H1 (cell line): ENCODE measurements around the gene SEMA7A. TPM values are rescaled to one million over a fixed set of nuclear protein-coding genes. Genes with fewer than 3 reads are reported as not detected.

Experiments
- CTCF ChIA-PET: fragments of 300-600 bp; sonication (Branson Sonifier 250); formaldehyde crosslinking; loops from one replicate; lab custom pipeline; 2021; ENCODE audit not compliant: partially characterized antibody; lab: Charles Lee
- POLR2A ChIA-PET: fragments of 300-600 bp; sonication (Branson Sonifier 250); formaldehyde crosslinking; loops from one replicate; lab custom pipeline; 2021; ENCODE audit warnings: inconsistent platforms; ENCODE audit not compliant: partially characterized antibody; lab: Charles Lee
- DNase-seq, 2 experiments: peaks; one replicate each; pipeline versions ENCODE4 v3.0.0 to v3.0.0-alpha.2; 2010 to 2022; ENCODE audit warnings: low spot score in 2 of 2, low read depth in 1 of 2, mixed read lengths in 1 of 2
- FAIRE-seq: peaks from 2 replicates; lab custom pipeline; 2011; peaks lifted over from hg19 to GRCh38; lab: Jason Lieb, UNC
- H2AFZ ChIP-seq: 2 replicates; pipeline ENCODE4 v1.8.1; 2012; ENCODE audit warnings: low read length, inconsistent platforms
- H2AK5ac ChIP-seq: 2 replicates; pipeline ENCODE4 v1.6.1; 2013; ENCODE audit warnings: low read depth, low read length
- H2BK120ac ChIP-seq: replicated peaks from 2 replicates; pipeline ENCODE3; 2013; ENCODE audit warnings: low read depth, low read length, inconsistent platforms
- H2BK12ac ChIP-seq: 2 replicates; pipeline ENCODE4 v1.6.1; 2013; ENCODE audit warnings: low read depth, low read length
- H2BK15ac ChIP-seq: 2 replicates; pipeline ENCODE4 v1.6.1; 2013; ENCODE audit warnings: low read length
- H2BK20ac ChIP-seq: 2 replicates; pipeline ENCODE4 v1.6.1; 2013; ENCODE audit warnings: low read length
- H2BK5ac ChIP-seq: 2 replicates; pipeline ENCODE4 v1.6.1; 2013; ENCODE audit warnings: low read depth, low read length
- H3K14ac ChIP-seq: 2 replicates; pipeline ENCODE4 v1.6.1; 2013; ENCODE audit warnings: inconsistent platforms; ENCODE audit not compliant: insufficient read length
- H3K18ac ChIP-seq: 2 replicates; pipeline ENCODE4 v1.6.1; 2013; ENCODE audit warnings: low read length; ENCODE audit errors: extremely low read depth
- H3K23ac ChIP-seq: 2 replicates; pipeline ENCODE4 v1.6.1; 2013; ENCODE audit warnings: inconsistent platforms; ENCODE audit not compliant: insufficient read length
- H3K23me2 ChIP-seq: 2 replicates; pipeline ENCODE4 v1.6.1; 2013; ENCODE audit warnings: low read depth, low read length
- H3K27ac ChIP-seq: 2 replicates; pipeline ENCODE4 v1.6.1; 2011; ENCODE audit warnings: low read depth, low read length, inconsistent platforms
- H3K27me3 ChIP-seq, 4 experiments: replicated peaks in 1 of 4; 1 replicate in 1 of 4; 2 replicates in 3 of 4; pipeline versions ENCODE4 v1.6.1 to v1.8.1; 2011 to 2013; ENCODE audit warnings: low read length in 3 of 4, mild to moderate bottlenecking in 3 of 4, inconsistent platforms in 2 of 4, mixed read lengths in 2 of 4, moderate library complexity in 1 of 4; ENCODE audit not compliant: control insufficient read depth in 3 of 4, insufficient read depth in 3 of 4; ENCODE audit errors: extremely low read depth in 1 of 4
- H3K36me3 ChIP-seq, 4 experiments: 2 replicates each; pipeline versions ENCODE4 v1.6.1 to v1.8.1; 2011 to 2013; ENCODE audit warnings: mild to moderate bottlenecking in 4 of 4, low read length in 3 of 4, moderate library complexity in 2 of 4, control low read depth in 1 of 4, inconsistent platforms in 1 of 4; ENCODE audit not compliant: insufficient read depth in 4 of 4, control insufficient read depth in 2 of 4
- H3K4ac ChIP-seq: replicated peaks from 2 replicates; pipeline ENCODE3; 2013; ENCODE audit warnings: low read length, low read depth, mixed read lengths, inconsistent platforms; ENCODE audit not compliant: insufficient read length
- H3K4me1 ChIP-seq, 4 experiments: replicated peaks in 1 of 4; 1 replicate in 1 of 4; 2 replicates in 3 of 4; pipeline versions ENCODE4 v1.6.1 to v1.8.1; 2011 to 2013; ENCODE audit warnings: low read length in 3 of 4, inconsistent platforms in 2 of 4, mixed read lengths in 1 of 4; ENCODE audit not compliant: insufficient read depth in 4 of 4, control insufficient read depth in 3 of 4
- H3K4me2 ChIP-seq, 2 experiments: 2 replicates each; pipeline versions ENCODE4 v1.6.1 to v1.8.1; 2011 to 2013; ENCODE audit warnings: low read depth in 2 of 2, low read length in 2 of 2, control low read depth in 1 of 2, inconsistent platforms in 1 of 2, mild to moderate bottlenecking in 1 of 2; ENCODE audit not compliant: insufficient read depth in 1 of 2
- H3K4me3 ChIP-seq, 4 experiments: fragments of 200-600, 300-600 bp in 1 of 4; sonication (generic), shearing (Covaris generic), sonication (Bioruptor Twin) in 1 of 4; 2 replicates each; pipeline versions ENCODE4 v1.5.1 to v1.8.1; 2011 to 2016; ENCODE audit warnings: low read length in 4 of 4, low read depth in 3 of 4, control low read depth in 2 of 4, inconsistent platforms in 2 of 4, mild to moderate bottlenecking in 2 of 4, mixed read lengths in 1 of 4, moderate library complexity in 1 of 4; ENCODE audit not compliant: insufficient read depth in 2 of 4; ENCODE audit errors: extremely low read depth in 1 of 4
- H3K56ac ChIP-seq: replicated peaks from 2 replicates; pipeline ENCODE3; 2013; ENCODE audit warnings: low read depth, mild to moderate bottlenecking, mixed read lengths, low read length, inconsistent platforms; ENCODE audit not compliant: insufficient read length
- H3K79me1 ChIP-seq: 2 replicates; pipeline ENCODE4 v1.6.1; 2013; ENCODE audit warnings: low read depth, low read length, control low read depth
- H3K79me2 ChIP-seq, 2 experiments: 2 replicates each; pipeline versions ENCODE4 v1.6.1 to v1.8.1; 2012 to 2013; ENCODE audit warnings: low read length in 2 of 2, mild to moderate bottlenecking in 2 of 2, inconsistent platforms in 1 of 2; ENCODE audit not compliant: insufficient read depth in 2 of 2, control insufficient read depth in 1 of 2
- H3K9ac ChIP-seq, 4 experiments: replicated peaks in 1 of 4; 1 replicate in 1 of 4; 2 replicates in 3 of 4; pipeline versions ENCODE4 v1.6.1 to v1.8.1; 2011 to 2013; ENCODE audit warnings: low read depth in 3 of 4, low read length in 3 of 4, control low read depth in 2 of 4, mild to moderate bottlenecking in 2 of 4, moderate library complexity in 2 of 4, inconsistent platforms in 1 of 4; ENCODE audit errors: extremely low read depth in 1 of 4
- H3K9me3 ChIP-seq, 2 experiments: 2 replicates each; pipeline versions ENCODE4 v1.6.1 to v1.8.1; 2012 to 2013; ENCODE audit warnings: mild to moderate bottlenecking in 2 of 2, moderate library complexity in 2 of 2, control low read depth in 1 of 2, inconsistent platforms in 1 of 2, low read depth in 1 of 2, low read length in 1 of 2, mixed read lengths in 1 of 2; ENCODE audit not compliant: insufficient read depth in 2 of 2
- H4K20me1 ChIP-seq, 2 experiments: replicated peaks in 1 of 2; 2 replicates each; pipeline versions ENCODE3 to v1.8.1; 2011 to 2013; ENCODE audit warnings: inconsistent platforms in 2 of 2, low read length in 2 of 2, mild to moderate bottlenecking in 1 of 2; ENCODE audit not compliant: insufficient read depth in 2 of 2, control insufficient read depth in 1 of 2
- H4K5ac ChIP-seq: 2 replicates; pipeline ENCODE4 v1.6.1; 2013; ENCODE audit warnings: low read length, low read depth, mixed read lengths, inconsistent platforms; ENCODE audit not compliant: insufficient read length
- H4K8ac ChIP-seq: 2 replicates; pipeline ENCODE4 v1.8.0; 2013; ENCODE audit warnings: mild to moderate bottlenecking, moderate library complexity, low read length, inconsistent platforms; ENCODE audit not compliant: insufficient read depth; ENCODE audit errors: extremely low read depth
- H4K91ac ChIP-seq: replicated peaks from 2 replicates; pipeline ENCODE3; 2013; ENCODE audit warnings: low read length, mixed read lengths, inconsistent platforms; ENCODE audit not compliant: insufficient read length
- CREB1 ChIP-seq: IDR thresholded peaks from 2 replicates; pipeline ENCODE4 v1.6.1; 2012; ENCODE audit warnings: inconsistent platforms
- E2F6 ChIP-seq: IDR thresholded peaks from 2 replicates; pipeline ENCODE4 v1.6.1; 2012; ENCODE audit warnings: inconsistent platforms
- RAD21 ChIP-seq, 2 experiments: IDR thresholded peaks in 1 of 2; conservative IDR thresholded peaks in 1 of 2; 2 replicates each; pipeline ENCODE4 v1.6.1; 2011; ENCODE audit warnings: low read depth in 2 of 2, low read length in 2 of 2, improper control_type of control experiment in 1 of 2, inconsistent platforms in 1 of 2, mild to moderate bottlenecking in 1 of 2, moderate library complexity in 1 of 2
- SIRT6 ChIP-seq: IDR thresholded peaks from one replicate; pipeline ENCODE4 v1.7.1; 2012; ENCODE audit warnings: low read length, inconsistent platforms
- WGBS, 2 experiments: shearing (Covaris generic) in 1 of 2; methylation state at CpG; one replicate each; pipeline versions ENCODE4 v1.1.6 to v1.1.7; 2013 to 2015; ENCODE audit warnings: low lambda C conversion rate in 2 of 2, mixed read lengths in 2 of 2, inconsistent platforms in 1 of 2, low coverage in 1 of 2, missing lambda C conversion rate in 1 of 2; ENCODE audit not compliant: insufficient replicate concordance in 2 of 2, insufficient coverage in 1 of 2, insufficient read length in 1 of 2; ENCODE audit errors: extremely low coverage in 1 of 2, missing lambda C conversion rate in 1 of 2; 5-methylcytosine and 5-hydroxymethylcytosine counted together
- polyA plus RNA-seq, 7 experiments: library from polyadenylated mRNA; depleted of rRNA in 3 of 7; stranded (reverse) in 5 of 7; unstranded in 2 of 7; fragments of >200 nt in 5 of 7; fragments of 200-250 nt in 2 of 7; gene quantifications; 1 replicate in 5 of 7; 2 replicates in 1 of 7; 4 replicates in 1 of 7; pipeline versions ENCODE4 v1.2.1 to v1.2.3, GENCODE V29; 2011 to 2013; ENCODE audit warnings: missing spikeins in 2 of 7, mixed read lengths in 2 of 7
- total RNA-seq: library from RNA; stranded (reverse); fragmentation: NEBNext Ultra II Directional; extraction: Animal tissue kit (Norgen Biotek cat#: 25700); gene quantifications from 2 replicates; pipeline ENCODE4 v1.2.1, GENCODE V29; 2021

The SEMA7A gene
- total and polyA plus RNA-seq, 2 of the 8 experiments (the other 6 are each of a cell fraction or from before 2014, with no cell fraction given) = 10.7 to 15.0 TPM

GRCh38 chr15:74392902-74393301 is 40.9 kb downstream of the SEMA7A start:
- POLR2A ChIA-PET = interaction anchor here (0.6 to 0.8 kb wide), 2 partner anchors 16 to 140 kb away, joined by 3 read pairs; no protein-coding TSS in a partner anchor
- Histone ChIP-seq H3K4me2 (no peak overlapping the region), H4K5ac (no peak overlapping the region), H4K20me1 (no peaks in the 10 kb centered on the region), H3K9ac (no peak overlapping the region), H3K27me3 (no peaks in the 10 kb centered on the region), H3K79me1 (no peaks in the 10 kb centered on the region), H3K9me3 (no peaks in the 10 kb centered on the region), H3K27ac (no peak overlapping the region), H3K18ac (no peak overlapping the region), H3K4me3 (no peak overlapping the region), H2BK120ac (no peak overlapping the region), H2BK20ac (no peak overlapping the region), H4K8ac (no peak overlapping the region), H3K56ac (no peak overlapping the region), H2AFZ (no peak overlapping the region), H2BK5ac (no peak overlapping the region), H4K91ac (no peak overlapping the region), H3K79me2 (no peaks in the 10 kb centered on the region), H2AK5ac (no peak overlapping the region), H3K14ac (no peak overlapping the region), H3K4me1 (peaks cover 0 to 3% (median under 1%) of the 10 kb centered on the region in 4 experiments; a peak in 4 of 7 replicates), H2BK15ac (no peak overlapping the region), H2BK12ac (no peak overlapping the region), H3K36me3 (no peaks in the 10 kb centered on the region), H3K4ac (no peak overlapping the region), H3K23ac (no peak overlapping the region), H3K23me2 (no peaks in the 10 kb centered on the region)
- no peak for DNase-seq
- no peak for FAIRE-seq
- CTCF ChIA-PET = interaction anchor here (0.9 to 36.8 kb wide), 8 partner anchors 10 to 93 kb away, joined by 3 to 1311 read pairs (median 5); partner anchors contain the start of gene SEMA7A
- WGBS, 2 experiments = 92% methylated on average over 7 of the region's 7 CpGs; no CpG with 5 or more reads in 1 of the 2 experiments
- TF ChIP-seq RAD21 (IDR thresholded peaks at IDR 0.05 in 1 of 2, conservative IDR thresholded peaks at IDR 0.05 in 1 of 2; ENCODE audit: low read depth in 2 of 2, low read length in 2 of 2) = no peak
- TF ChIP-seq E2F6 = no peak
- TF ChIP-seq SIRT6 = no peak
- no peak for TF ChIP-seq CREB1
